Measurements from ENCODE around the gene CPM. TPM values are rescaled to one million over a fixed set of nuclear protein-coding genes. Genes with fewer than 3 reads are reported as not detected.

Gene CPM
- total and polyA plus RNA-seq, 8 donors = 5.7 to 103 (median 45.8) TPM

DNA sequence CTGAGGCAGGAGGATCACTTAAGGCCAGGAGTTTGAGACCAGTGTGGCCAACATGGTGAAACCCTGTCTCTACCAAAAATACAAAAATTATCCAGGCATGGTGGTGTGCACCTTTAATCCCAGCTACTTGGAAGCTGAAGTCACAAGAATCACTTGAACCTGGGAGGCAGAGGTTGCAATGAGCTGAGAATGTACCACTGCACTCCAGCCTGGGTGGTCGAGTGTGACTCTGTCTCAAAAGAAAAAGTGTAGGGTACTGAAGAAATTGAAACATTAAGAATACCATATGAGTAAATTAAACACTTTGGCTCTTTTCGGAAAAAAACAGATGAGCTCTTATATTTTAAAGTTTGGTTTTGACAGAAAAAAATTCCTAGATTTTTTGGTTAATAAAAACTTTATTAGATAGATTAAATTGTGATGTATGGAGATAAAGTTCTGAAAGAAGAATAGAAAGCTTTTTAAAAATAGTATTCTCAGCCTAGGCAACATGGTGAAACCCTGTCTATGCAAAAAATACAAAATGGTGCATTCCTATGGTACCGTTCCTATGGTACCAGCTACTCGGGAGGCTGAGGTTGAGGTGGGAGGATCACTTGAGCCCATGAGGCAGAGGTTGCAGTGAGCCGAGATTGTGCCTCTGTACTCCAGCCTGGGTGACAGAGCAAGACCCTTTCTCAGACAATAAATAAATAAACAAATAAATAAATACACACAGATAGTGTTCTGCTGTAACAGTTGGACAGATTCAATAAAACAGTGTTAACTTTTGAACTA is 104.9 kb downstream of the CPM start:
- Histone ChIP-seq H3K36me3 (peaks cover 64 to 97% (median 95%) of the 10 kb centered on the region in 4 donors), H3K27me3 (no peaks in the 10 kb centered on the region), H3K4me3 (no peak overlapping the region), H3K27ac (peak overlapping the region in 2 of 5 donors; percentile 22 to 52), H3K4me1 (peaks cover 0 to 9% (median 2%) of the 10 kb centered on the region in 4 donors), H3K9me3 (no peaks in the 10 kb centered on the region)
- TF ChIP-seq EP300 (IDR thresholded peaks at IDR 0.05) (no peak), POLR2AphosphoS5 (IDR thresholded peaks at IDR 0.05) (no peak), POLR2A (IDR thresholded peaks at IDR 0.05) (no peak)
- TF ChIP-seq, protein P1, sequence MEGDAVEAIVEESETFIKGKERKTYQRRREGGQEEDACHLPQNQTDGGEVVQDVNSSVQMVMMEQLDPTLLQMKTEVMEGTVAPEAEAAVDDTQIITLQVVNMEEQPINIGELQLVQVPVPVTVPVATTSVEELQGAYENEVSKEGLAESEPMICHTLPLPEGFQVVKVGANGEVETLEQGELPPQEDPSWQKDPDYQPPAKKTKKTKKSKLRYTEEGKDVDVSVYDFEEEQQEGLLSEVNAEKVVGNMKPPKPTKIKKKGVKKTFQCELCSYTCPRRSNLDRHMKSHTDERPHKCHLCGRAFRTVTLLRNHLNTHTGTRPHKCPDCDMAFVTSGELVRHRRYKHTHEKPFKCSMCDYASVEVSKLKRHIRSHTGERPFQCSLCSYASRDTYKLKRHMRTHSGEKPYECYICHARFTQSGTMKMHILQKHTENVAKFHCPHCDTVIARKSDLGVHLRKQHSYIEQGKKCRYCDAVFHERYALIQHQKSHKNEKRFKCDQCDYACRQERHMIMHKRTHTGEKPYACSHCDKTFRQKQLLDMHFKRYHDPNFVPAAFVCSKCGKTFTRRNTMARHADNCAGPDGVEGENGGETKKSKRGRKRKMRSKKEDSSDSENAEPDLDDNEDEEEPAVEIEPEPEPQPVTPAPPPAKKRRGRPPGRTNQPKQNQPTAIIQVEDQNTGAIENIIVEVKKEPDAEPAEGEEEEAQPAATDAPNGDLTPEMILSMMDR (IDR thresholded peaks at IDR 0.05) = no peak
- no peak for DNase-seq
- 78 to 88% (median 85%) methylated on average over 5 of the region's 5 CpGs for WGBS, 5 donors
- intact Hi-C loops (cut with DNase I; ENCODE audit: low total_unique reads) = no loop called here

DNA sequence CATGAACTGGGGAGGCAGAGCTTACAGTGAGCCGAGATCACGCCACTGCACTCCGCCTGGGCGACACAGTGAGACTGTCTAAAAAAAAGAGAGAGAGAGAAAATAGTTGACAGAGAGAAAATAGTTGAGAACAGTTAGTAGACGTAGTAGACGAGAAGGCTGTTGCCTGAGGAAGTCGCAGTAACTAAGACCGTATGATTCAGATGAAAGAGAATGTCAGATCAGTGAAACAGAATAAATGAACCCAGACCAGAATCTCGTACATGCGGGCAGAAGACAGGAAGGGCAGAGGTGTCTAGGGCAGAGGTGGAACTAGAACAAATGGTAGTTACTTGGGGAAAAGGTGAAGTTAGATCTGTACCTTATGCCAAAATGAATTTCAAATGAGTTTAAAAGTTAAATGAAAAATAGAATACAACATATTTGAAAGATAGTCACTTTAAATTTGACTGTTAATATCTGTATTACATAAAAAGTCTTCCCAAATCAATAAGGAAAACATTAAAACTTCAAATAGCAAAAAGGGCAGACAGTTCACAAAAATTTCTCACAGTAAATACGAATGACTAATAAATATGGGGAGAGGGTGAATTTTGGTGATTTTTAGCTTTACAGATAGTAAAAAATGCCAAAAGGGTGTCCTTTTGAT is 107.3 kb downstream of the CPM start:
- no peak for TF ChIP-seq POLR2A (IDR thresholded peaks at IDR 0.05)
- no peak for TF ChIP-seq POLR2AphosphoS5 (IDR thresholded peaks at IDR 0.05)
- TF ChIP-seq EP300 (IDR thresholded peaks at IDR 0.05) = no peak
- TF ChIP-seq, protein P1 (IDR thresholded peaks at IDR 0.05) = no peak
- peaks cover 0 to 15% (median 2%) of the 10 kb centered on the region in 4 donors for H3K4me1 ChIP-seq
- H3K4me3 ChIP-seq = no peak overlapping the region
- H3K36me3 ChIP-seq = peaks cover 57 to 99% (median 96%) of the 10 kb centered on the region in 4 donors
- intact Hi-C loops (cut with DNase I; ENCODE audit: low total_unique reads) = no loop called here
- WGBS, 5 donors = 89 to 97% (median 92%) methylated on average over 11 of the region's 11 CpGs
- no peak for DNase-seq
- no peaks in the 10 kb centered on the region for H3K9me3 ChIP-seq
- H3K27ac ChIP-seq = no peak overlapping the region
- H3K27me3 ChIP-seq = no peaks in the 10 kb centered on the region

DNA sequence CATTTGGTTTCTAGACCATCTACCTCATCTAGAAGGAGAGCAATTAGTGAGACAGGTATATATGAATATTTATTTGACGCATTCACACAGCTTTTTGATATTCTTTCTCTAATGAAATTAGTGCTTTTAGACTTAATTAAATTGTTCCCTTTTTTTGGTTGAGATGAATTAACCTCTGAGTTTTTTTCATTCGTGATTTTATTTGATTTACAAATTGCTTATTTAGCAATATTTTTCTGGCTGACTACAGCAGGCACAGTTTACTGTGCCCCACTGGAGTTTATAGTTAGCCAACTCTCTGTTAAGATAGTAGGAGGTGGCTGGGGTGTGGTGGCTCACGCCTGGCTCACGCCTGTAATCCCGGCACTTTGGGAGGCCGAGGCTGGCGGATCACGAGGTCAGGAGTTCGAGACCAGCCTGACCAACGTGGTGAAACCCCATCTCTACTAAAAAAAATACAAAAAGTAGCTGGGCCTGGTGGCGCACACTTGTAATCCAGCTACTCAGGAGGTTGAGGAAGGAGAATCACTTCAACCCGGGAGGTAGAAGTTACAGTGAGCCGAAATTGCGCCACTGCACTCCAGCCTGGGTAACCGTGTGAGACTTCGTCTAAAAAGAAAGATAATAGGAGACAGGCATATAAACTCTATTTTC is 108.2 kb downstream of the CPM start:
- no peak overlapping the region for H3K4me3 ChIP-seq
- 92 to 96% (median 95%) methylated on average over 16 of the region's 16 CpGs for WGBS, 5 donors
- DNase-seq = no peak
- H3K27ac ChIP-seq = no peak overlapping the region
- peaks cover 0 to 10% (median under 1%) of the 10 kb centered on the region in 4 donors for H3K4me1 ChIP-seq
- no peaks in the 10 kb centered on the region for H3K27me3 ChIP-seq
- H3K36me3 ChIP-seq = peaks cover 59 to 99% (median 95%) of the 10 kb centered on the region in 4 donors
- no peaks in the 10 kb centered on the region for H3K9me3 ChIP-seq
- TF ChIP-seq POLR2AphosphoS5 (IDR thresholded peaks at IDR 0.05) (no peak), EP300 (IDR thresholded peaks at IDR 0.05) (no peak), POLR2A (IDR thresholded peaks at IDR 0.05) (no peak)
- TF ChIP-seq, protein P1 (IDR thresholded peaks at IDR 0.05) = no peak
- intact Hi-C loops (cut with DNase I; ENCODE audit: low total_unique reads) = no loop called here

DNA sequence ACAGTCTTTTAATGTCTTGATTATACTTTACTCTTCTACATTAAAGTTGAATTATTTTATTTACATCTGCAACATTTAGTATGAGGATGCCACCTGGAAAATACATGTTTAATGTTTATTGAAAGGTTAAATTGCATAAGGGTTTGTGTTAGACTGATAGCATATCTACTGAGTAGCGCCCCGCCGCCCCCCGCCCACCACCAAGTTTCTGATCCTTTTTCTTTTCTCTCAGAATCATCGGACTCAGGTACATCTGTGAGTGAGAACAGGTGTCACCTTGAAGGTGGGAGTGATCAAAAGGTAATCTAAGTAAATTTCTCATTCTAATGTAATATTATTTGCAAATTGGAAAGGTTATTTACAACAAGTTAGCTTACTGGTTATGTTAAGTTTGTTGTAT is 108.8 kb downstream of the CPM start:
- H3K27ac ChIP-seq = no peak overlapping the region
- no peak for DNase-seq
- 90 to 95% (median 93%) methylated on average over 5 of the region's 5 CpGs for WGBS, 5 donors
- H3K4me3 ChIP-seq = no peak overlapping the region
- H3K36me3 ChIP-seq = peaks cover 64 to 99% (median 95%) of the 10 kb centered on the region in 4 donors
- H3K4me1 ChIP-seq = peaks cover 0 to 6% (median 0%) of the 10 kb centered on the region in 4 donors
- intact Hi-C loops (cut with DNase I; ENCODE audit: low total_unique reads) = no loop called here
- no peaks in the 10 kb centered on the region for H3K27me3 ChIP-seq
- no peaks in the 10 kb centered on the region for H3K9me3 ChIP-seq
- TF ChIP-seq, protein P1 (IDR thresholded peaks at IDR 0.05) = no peak
- TF ChIP-seq EP300 (IDR thresholded peaks at IDR 0.05) (no peak), POLR2A (IDR thresholded peaks at IDR 0.05) (no peak), POLR2AphosphoS5 (IDR thresholded peaks at IDR 0.05) (no peak)
